ENCODE data around the gene MRC2. TPM values are rescaled to one million over a fixed set of nuclear protein-coding genes. Genes with fewer than 3 reads are reported as not detected.
A peak's percentile ranks its signal among the peaks of the same experiment; 100 is the strongest.

Gene MRC2
- total RNA-seq, 1 donor from 2014 or later, result 418 TPM

DNA sequence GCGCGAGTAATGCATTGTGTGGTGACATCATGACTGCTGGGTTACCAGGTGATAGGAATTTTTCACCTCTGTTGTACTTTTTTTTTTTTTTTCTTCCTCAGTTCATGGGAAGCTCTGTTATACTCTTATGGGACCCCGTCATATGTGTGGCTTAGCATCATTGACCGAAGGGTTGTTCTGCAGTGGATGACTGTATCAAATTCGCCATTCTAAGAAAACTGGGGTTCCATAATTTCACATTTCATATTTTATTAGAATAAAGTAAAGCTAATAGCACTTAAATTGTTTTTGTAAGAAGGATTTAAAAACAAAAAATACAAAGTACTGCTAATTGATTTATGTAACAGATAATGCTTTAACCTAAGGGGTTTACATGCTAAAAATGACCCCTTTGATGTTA is 32.0 kb upstream of the MRC2 start:
- Mint-ChIP-seq H3K9me3 (ENCODE audit: unreplicated experiment) (peaks cover 6% of the 10 kb centered on the region), H3K36me3 (ENCODE audit: unreplicated experiment) (peaks cover 42% of the 10 kb centered on the region), H3K4me3 (ENCODE audit: unreplicated experiment) (no peak overlapping the region), H3K27ac (ENCODE audit: unreplicated experiment) (no peak overlapping the region), H3K27me3 (ENCODE audit: unreplicated experiment) (no peaks in the 10 kb centered on the region), H3K4me1 (ENCODE audit: unreplicated experiment) (peaks cover 31% of the 10 kb centered on the region)
- TF ChIP-seq, protein P1, sequence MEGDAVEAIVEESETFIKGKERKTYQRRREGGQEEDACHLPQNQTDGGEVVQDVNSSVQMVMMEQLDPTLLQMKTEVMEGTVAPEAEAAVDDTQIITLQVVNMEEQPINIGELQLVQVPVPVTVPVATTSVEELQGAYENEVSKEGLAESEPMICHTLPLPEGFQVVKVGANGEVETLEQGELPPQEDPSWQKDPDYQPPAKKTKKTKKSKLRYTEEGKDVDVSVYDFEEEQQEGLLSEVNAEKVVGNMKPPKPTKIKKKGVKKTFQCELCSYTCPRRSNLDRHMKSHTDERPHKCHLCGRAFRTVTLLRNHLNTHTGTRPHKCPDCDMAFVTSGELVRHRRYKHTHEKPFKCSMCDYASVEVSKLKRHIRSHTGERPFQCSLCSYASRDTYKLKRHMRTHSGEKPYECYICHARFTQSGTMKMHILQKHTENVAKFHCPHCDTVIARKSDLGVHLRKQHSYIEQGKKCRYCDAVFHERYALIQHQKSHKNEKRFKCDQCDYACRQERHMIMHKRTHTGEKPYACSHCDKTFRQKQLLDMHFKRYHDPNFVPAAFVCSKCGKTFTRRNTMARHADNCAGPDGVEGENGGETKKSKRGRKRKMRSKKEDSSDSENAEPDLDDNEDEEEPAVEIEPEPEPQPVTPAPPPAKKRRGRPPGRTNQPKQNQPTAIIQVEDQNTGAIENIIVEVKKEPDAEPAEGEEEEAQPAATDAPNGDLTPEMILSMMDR (IDR thresholded peaks at IDR 0.05), result no peak
- no peak for DNase-seq (ENCODE audit: extremely low spot score, unreplicated experiment)

DNA sequence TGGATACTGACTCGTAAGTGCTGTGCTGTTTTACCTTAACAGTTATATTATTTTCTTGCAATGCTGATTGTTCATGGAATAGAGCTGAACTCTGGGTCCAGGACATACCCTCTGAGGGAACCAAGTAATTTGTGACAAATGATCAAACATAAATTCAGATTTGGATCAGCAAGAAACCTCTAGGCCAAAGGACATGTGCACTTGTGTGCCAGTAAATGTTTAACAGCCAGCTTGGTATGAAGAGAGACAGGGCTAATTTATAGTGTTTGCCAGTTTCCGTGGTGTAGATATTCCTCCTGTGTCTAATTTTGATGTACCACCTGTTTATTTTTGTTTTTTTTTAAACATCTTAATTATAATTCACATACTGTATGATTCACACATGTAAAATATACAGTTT is 30.8 kb upstream of the MRC2 start:
- TF ChIP-seq, protein P1 (IDR thresholded peaks at IDR 0.05), result no peak
- DNase-seq (ENCODE audit: extremely low spot score, unreplicated experiment), result no peak
- H3K36me3 Mint-ChIP-seq (ENCODE audit: unreplicated experiment), result peaks cover 47% of the 10 kb centered on the region
- peaks cover 28% of the 10 kb centered on the region for H3K4me1 Mint-ChIP-seq (ENCODE audit: unreplicated experiment)
- peaks cover 6% of the 10 kb centered on the region for H3K9me3 Mint-ChIP-seq (ENCODE audit: unreplicated experiment)
- no peaks in the 10 kb centered on the region for H3K27me3 Mint-ChIP-seq (ENCODE audit: unreplicated experiment)
- H3K27ac Mint-ChIP-seq (ENCODE audit: unreplicated experiment), result no peak overlapping the region
- no peak overlapping the region for H3K4me3 Mint-ChIP-seq (ENCODE audit: unreplicated experiment)

DNA sequence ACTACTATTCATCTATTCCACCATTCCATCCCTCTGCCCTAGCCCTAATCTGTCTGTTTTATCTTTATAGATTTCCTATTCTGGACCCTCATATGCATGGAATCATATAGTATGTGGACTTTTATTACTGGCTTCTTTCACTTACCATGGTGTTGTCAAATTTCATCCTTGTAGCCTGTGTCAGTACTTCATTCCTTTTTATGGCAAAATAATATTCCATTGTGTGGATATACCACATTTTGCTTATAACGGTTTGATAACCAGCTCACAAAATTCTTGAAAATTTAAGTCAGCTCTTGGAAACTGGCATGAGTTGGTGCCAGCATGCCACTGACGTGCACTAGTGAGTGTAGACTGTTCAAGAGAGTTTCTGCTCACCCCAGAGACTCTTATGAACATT is 30.3 kb upstream of the MRC2 start:
- Mint-ChIP-seq H3K27ac (ENCODE audit: unreplicated experiment) (no peak overlapping the region), H3K27me3 (ENCODE audit: unreplicated experiment) (no peaks in the 10 kb centered on the region), H3K36me3 (ENCODE audit: unreplicated experiment) (peaks cover 52% of the 10 kb centered on the region), H3K4me1 (ENCODE audit: unreplicated experiment) (peaks cover 28% of the 10 kb centered on the region), H3K4me3 (ENCODE audit: unreplicated experiment) (no peak overlapping the region), H3K9me3 (ENCODE audit: unreplicated experiment) (peaks cover 6% of the 10 kb centered on the region)
- TF ChIP-seq, protein P1 (IDR thresholded peaks at IDR 0.05), result no peak
- DNase-seq (ENCODE audit: extremely low spot score, unreplicated experiment), result no peak

DNA sequence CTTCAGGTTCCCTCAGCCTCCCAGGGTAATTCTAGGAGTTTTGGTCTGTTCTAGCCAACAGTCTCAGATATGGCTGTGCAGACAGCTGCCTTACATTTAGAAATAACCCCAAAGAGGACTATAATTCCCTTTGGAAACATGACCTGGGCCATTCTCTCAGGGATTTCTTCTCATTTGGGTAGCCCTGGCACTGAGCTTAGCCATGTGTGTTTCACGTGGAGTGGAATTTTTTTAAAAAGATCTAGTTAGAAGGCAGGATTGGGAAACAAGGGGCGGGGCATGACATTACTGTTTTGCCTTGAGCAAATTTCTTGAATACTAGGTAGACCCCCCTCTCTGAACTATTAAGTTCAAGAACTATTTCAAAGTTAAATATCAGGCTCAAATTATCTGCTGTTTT is 29.6 kb upstream of the MRC2 start:
- DNase-seq (ENCODE audit: extremely low spot score, unreplicated experiment), result no peak
- Mint-ChIP-seq H3K27ac (ENCODE audit: unreplicated experiment) (peak overlapping the region; percentile 67), H3K4me3 (ENCODE audit: unreplicated experiment) (no peak overlapping the region), H3K9me3 (ENCODE audit: unreplicated experiment) (peaks cover 6% of the 10 kb centered on the region), H3K27me3 (ENCODE audit: unreplicated experiment) (no peaks in the 10 kb centered on the region), H3K36me3 (ENCODE audit: unreplicated experiment) (peaks cover 60% of the 10 kb centered on the region), H3K4me1 (ENCODE audit: unreplicated experiment) (peaks cover 20% of the 10 kb centered on the region)
- TF ChIP-seq, protein P1 (IDR thresholded peaks at IDR 0.05), result no peak

DNA sequence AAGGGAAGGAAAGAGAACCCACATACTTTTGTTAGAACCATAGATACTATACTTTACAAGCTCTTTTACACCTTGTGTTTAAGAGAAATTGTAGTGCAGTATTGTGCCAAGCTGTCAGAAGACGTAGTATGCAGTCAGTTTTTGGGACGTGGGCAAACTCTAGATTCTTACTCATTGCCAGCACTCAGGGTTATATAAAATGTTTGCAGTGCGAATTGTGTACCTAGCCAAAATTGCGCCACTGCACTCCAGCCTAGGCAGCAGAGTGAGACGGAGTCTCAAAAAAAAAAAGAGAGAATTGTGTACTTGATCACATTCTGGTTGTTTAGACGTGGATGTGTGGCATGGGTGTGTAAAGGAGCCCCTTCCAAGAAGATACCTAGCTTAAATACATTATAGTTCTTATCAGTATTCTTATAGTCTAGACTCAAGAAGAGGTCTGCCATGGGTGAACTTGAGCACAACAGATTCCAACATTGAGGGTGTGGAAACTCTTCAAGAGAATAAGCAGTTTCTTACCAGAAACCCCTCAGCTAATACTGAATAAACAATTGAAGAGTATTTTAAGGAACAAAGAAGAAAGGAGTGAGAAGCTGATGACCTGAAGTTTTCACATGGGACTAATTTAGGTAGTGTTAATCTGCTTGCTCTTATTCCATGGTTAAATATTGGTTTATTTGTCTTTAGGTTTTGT is 27.4 kb upstream of the MRC2 start:
- DNase-seq (ENCODE audit: extremely low spot score, unreplicated experiment), result no peak
- no peaks in the 10 kb centered on the region for H3K27me3 Mint-ChIP-seq (ENCODE audit: unreplicated experiment)
- TF ChIP-seq, protein P1 (IDR thresholded peaks at IDR 0.05), result no peak
- H3K9me3 Mint-ChIP-seq (ENCODE audit: unreplicated experiment), result peaks cover 6% of the 10 kb centered on the region
- peaks cover 17% of the 10 kb centered on the region for H3K4me1 Mint-ChIP-seq (ENCODE audit: unreplicated experiment)
- no peak overlapping the region for H3K4me3 Mint-ChIP-seq (ENCODE audit: unreplicated experiment)
- H3K27ac Mint-ChIP-seq (ENCODE audit: unreplicated experiment), result peak overlapping the region; percentile 18
- H3K36me3 Mint-ChIP-seq (ENCODE audit: unreplicated experiment), result peaks cover 65% of the 10 kb centered on the region
